Tibial artery (tissue), 4 donors: Measurements from ENCODE around the gene ENOSF1.

Experiments used
- DNase-seq, 2 donors: peaks; one replicate each; pipeline ENCODE4 v3.0.0-alpha.2; 2019
- H3K27ac ChIP-seq, 2 donors: fragments of 200-600 bp; sonication (generic) in 1 of 2; 1 replicate in 1 of 2; 2 replicates in 1 of 2; pipeline ENCODE4 v1.5.1; 2018 to 2019; ENCODE audit warnings: mild to moderate bottlenecking in 1 of 2
- H3K27me3 ChIP-seq, 2 donors: fragments of 200-600 bp; sonication (generic) in 1 of 2; one replicate each; pipeline versions ENCODE4 v1.5.1 to v1.6.0; 2016 to 2019
- H3K36me3 ChIP-seq, 3 donors: fragments of 200-600 bp; sonication (generic) in 2 of 3; one replicate each; pipeline ENCODE4 v1.5.1; 2016 to 2019; ENCODE audit warnings: mild to moderate bottlenecking in 2 of 3
- H3K4me1 ChIP-seq, 4 donors: fragments of 200-600 bp; sonication (generic) in 2 of 4; 1 replicate in 3 of 4; 2 replicates in 1 of 4; pipeline ENCODE4 v1.5.1; 2016 to 2019
- H3K4me3 ChIP-seq, 2 donors: fragments of 200-600 bp; sonication (generic) in 1 of 2; 1 replicate in 1 of 2; 2 replicates in 1 of 2; pipeline ENCODE4 v1.5.1; 2018 to 2019; ENCODE audit warnings: mild to moderate bottlenecking in 2 of 2
- H3K9me3 ChIP-seq, 3 donors: fragments of 200-600 bp; sonication (generic) in 1 of 3; one replicate each; pipeline ENCODE4 v1.5.1; 2016 to 2019
- CTCF ChIP-seq, 2 experiments: fragments of 200-600 bp in 1 of 2; fragments of 450-650 bp in 1 of 2; IDR thresholded peaks; one replicate each; pipeline ENCODE4 v1.5.1; 2017 to 2019; ENCODE audit warnings: antibody characterized with exemption in 2 of 2, mild to moderate bottlenecking in 1 of 2, moderate library complexity in 1 of 2
- intact Hi-C: fragments of 100-400 bp; cut with DNase I; formaldehyde crosslinking; loops from one replicate; pipeline ENCODE4 v1.15.0; 2023; ENCODE audit warnings: low total_unique reads

ENOSF1 gene

GRCh38 chr18:650428-650858, 62.0 kb downstream of the ENOSF1 start:
- intact Hi-C loops, result loop anchor here (10.0 kb wide), 1 partner anchor 64 kb away; the partner anchor contains the start of gene ENOSF1

GRCh38 chr18:649341-649740, 63.1 kb downstream of the ENOSF1 start:
- no peak for DNase-seq
- no peaks in the 10 kb centered on the region for H3K4me1 ChIP-seq
- H3K36me3 ChIP-seq, result no peaks in the 10 kb centered on the region
- TF ChIP-seq CTCF (IDR thresholded peaks at IDR 0.05), result no peak
- no peak overlapping the region for H3K4me3 ChIP-seq
- intact Hi-C loops, result no loop called here
- H3K27ac ChIP-seq, result no peak overlapping the region
- H3K9me3 ChIP-seq, result no peaks in the 10 kb centered on the region
- H3K27me3 ChIP-seq, result peaks cover 0 to under 1% of the 10 kb centered on the region in 2 donors

More at GRCh38 chr18:650428-650858, 62.0 kb downstream of the ENOSF1 start:
- H3K4me3 ChIP-seq, result no peak overlapping the region
- DNase-seq, result no peak
- H3K27ac ChIP-seq, result no peak overlapping the region
- H3K27me3 ChIP-seq, result peaks cover 0 to 3% of the 10 kb centered on the region in 2 donors
- no peaks in the 10 kb centered on the region for H3K36me3 ChIP-seq
- H3K9me3 ChIP-seq, result no peaks in the 10 kb centered on the region
- H3K4me1 ChIP-seq, result no peaks in the 10 kb centered on the region
- no peak for TF ChIP-seq CTCF (IDR thresholded peaks at IDR 0.05)

GRCh38 chr18:647304-647703, 65.1 kb downstream of the ENOSF1 start:
- no peak for TF ChIP-seq CTCF (IDR thresholded peaks at IDR 0.05)
- H3K27ac ChIP-seq, result no peak overlapping the region
- intact Hi-C loops, result no loop called here
- H3K4me1 ChIP-seq, result no peaks in the 10 kb centered on the region
- no peaks in the 10 kb centered on the region for H3K36me3 ChIP-seq
- DNase-seq, result no peak
- no peak overlapping the region for H3K4me3 ChIP-seq
- no peaks in the 10 kb centered on the region for H3K27me3 ChIP-seq
- H3K9me3 ChIP-seq, result no peaks in the 10 kb centered on the region

GRCh38 chr18:644395-645004, 67.9 kb downstream of the ENOSF1 start:
- no peak for DNase-seq
- Histone ChIP-seq H3K4me3 (no peak overlapping the region), H3K36me3 (no peaks in the 10 kb centered on the region), H3K27me3 (no peaks in the 10 kb centered on the region), H3K9me3 (no peaks in the 10 kb centered on the region), H3K27ac (no peak overlapping the region), H3K4me1 (no peaks in the 10 kb centered on the region)
- no peak for TF ChIP-seq CTCF (IDR thresholded peaks at IDR 0.05)
- intact Hi-C loops, result no loop called here

GRCh38 chr18:641224-641623, 71.2 kb downstream of the ENOSF1 start:
- H3K27me3 ChIP-seq, result no peaks in the 10 kb centered on the region
- H3K36me3 ChIP-seq, result no peaks in the 10 kb centered on the region
- H3K4me3 ChIP-seq, result no peak overlapping the region
- no peaks in the 10 kb centered on the region for H3K9me3 ChIP-seq
- DNase-seq, result no peak
- TF ChIP-seq CTCF (IDR thresholded peaks at IDR 0.05), result no peak
- no peaks in the 10 kb centered on the region for H3K4me1 ChIP-seq
- intact Hi-C loops, result no loop called here
- H3K27ac ChIP-seq, result no peak overlapping the region

GRCh38 chr18:635171-635570, 77.3 kb downstream of the ENOSF1 start:
- H3K36me3 ChIP-seq, result no peaks in the 10 kb centered on the region
- intact Hi-C loops, result no loop called here

More at GRCh38 chr18:635171-635570, 77.3 kb downstream of the ENOSF1 start:
- no peak overlapping the region for H3K27ac ChIP-seq
- no peak for TF ChIP-seq CTCF (IDR thresholded peaks at IDR 0.05)
- no peak for DNase-seq
- no peak overlapping the region for H3K4me3 ChIP-seq
- H3K4me1 ChIP-seq, result no peaks in the 10 kb centered on the region
- no peaks in the 10 kb centered on the region for H3K9me3 ChIP-seq
- no peaks in the 10 kb centered on the region for H3K27me3 ChIP-seq
